Spinal cord (tissue), 10 donors: ENCODE results near the gene HOXA10. TPM values are rescaled to one million over a fixed set of nuclear protein-coding genes. Genes with fewer than 3 reads are reported as not detected.
A peak's percentile ranks its signal among the peaks of the same experiment; 100 is the strongest.

ENCODE experiments used
- DNase-seq, 6 donors: peaks; one replicate each; pipeline versions ENCODE4 v3.0.0 to v3.0.0-alpha.2; 2013 to 2015; ENCODE audit warnings: low spot score in 6 of 6, low read depth in 4 of 6
- H3K27ac ChIP-seq: one replicate; pipeline ENCODE4 v1.5.1; 2013; ENCODE audit warnings: low read depth, low read length, control low read depth
- H3K27me3 ChIP-seq: one replicate; pipeline ENCODE4 v1.6.1; 2013; ENCODE audit warnings: low read length; ENCODE audit not compliant: control insufficient read depth, insufficient read depth
- H3K36me3 ChIP-seq: one replicate; pipeline ENCODE4 v1.6.1; 2013; ENCODE audit warnings: low read length; ENCODE audit not compliant: control insufficient read depth, insufficient read depth
- H3K4me1 ChIP-seq: one replicate; pipeline ENCODE4 v1.6.1; 2013; ENCODE audit warnings: low read length; ENCODE audit not compliant: control insufficient read depth, insufficient read depth
- H3K4me3 ChIP-seq: one replicate; pipeline ENCODE4 v1.5.1; 2013; ENCODE audit warnings: low read depth, low read length, control low read depth
- H3K9me3 ChIP-seq: one replicate; pipeline ENCODE4 v1.6.1; 2013; ENCODE audit warnings: low read length; ENCODE audit not compliant: control insufficient read depth, insufficient read depth
- WGBS: methylation state at CpG from one replicate; pipeline ENCODE4 v1.1.5; 2013; ENCODE audit warnings: missing lambda C conversion rate; ENCODE audit not compliant: insufficient coverage; 5-methylcytosine and 5-hydroxymethylcytosine counted together
- polyA plus RNA-seq, 2 donors: library from polyadenylated mRNA; unstranded; fragments of 120-200 nt; gene quantifications; one replicate each; pipeline ENCODE4 v1.2.1, GENCODE V29; 2013; ENCODE audit not compliant: insufficient read length in 2 of 2
- total RNA-seq, 2 donors: library from RNA; depleted of rRNA in 1 of 2; stranded (reverse); fragments of 120-200 nt in 1 of 2; fragments of >200 nt in 1 of 2; gene quantifications; one replicate each; pipeline versions ENCODE4 v1.2.3 to v1.2.4, GENCODE V29; 2013 to 2014
- donor health status: healthy.

The HOXA10 gene
- total and polyA plus RNA-seq, 4 donors = 0.22 to 14.0 (median 0.78) TPM

GRCh38 chr7:27131390-27131819 lies 42.7 kb downstream of the HOXA10 start:
- 40% methylated on average over 2 of the region's 12 CpGs for WGBS
- H3K4me1 ChIP-seq = peaks cover 32% of the 10 kb centered on the region
- H3K36me3 ChIP-seq = peaks cover 7% of the 10 kb centered on the region
- peak overlapping the region; percentile 94 for H3K27ac ChIP-seq
- DNase-seq = no peak
- no peaks in the 10 kb centered on the region for H3K9me3 ChIP-seq
- peak overlapping the region; percentile 83 for H3K4me3 ChIP-seq
- H3K27me3 ChIP-seq = no peaks in the 10 kb centered on the region

- Histone ChIP-seq H3K4me3 (peak within 1 kb of the TSS; percentile 83), H3K9me3 (no peaks in the 10 kb centered on the region), H3K36me3 (peaks cover 7% of the 10 kb centered on the region), H3K27me3 (no peaks in the 10 kb centered on the region), H3K4me1 (peaks cover 26% of the 10 kb centered on the region), H3K27ac (peak within 1 kb of the TSS; percentile 98)
- WGBS = under 1% methylated on average over 56 of the region's 67 CpGs
- DNase-seq = peak in 4 of 6 donors; percentile 85 to 97 (median 90)
These were observed 43.4 kb downstream of the HOXA10 start, which contains the start of gene HOXA4 for GRCh38 chr7:27130540-27131389. HOXA4 (minus strand) TSS chr7:27130757; CDS start chr7:27130733, 24 bp downstream.

- WGBS = 2% methylated on average over 72 of the region's 72 CpGs
- Histone ChIP-seq H3K36me3 (peaks cover 7% of the 10 kb centered on the region), H3K27ac (peak overlapping the region; percentile 98), H3K4me1 (peaks cover 35% of the 10 kb centered on the region), H3K27me3 (peaks cover 1% of the 10 kb centered on the region), H3K4me3 (peak overlapping the region; percentile 45), H3K9me3 (no peaks in the 10 kb centered on the region)
- DNase-seq = peak in 2 of 6 donors; percentile 84 to 93
These were observed 44.2 kb downstream of the HOXA10 start for GRCh38 chr7:27129729-27130539.

GRCh38 chr7:27128776-27129728 lies 45.1 kb downstream of the HOXA10 start:
- H3K4me3 ChIP-seq = peak overlapping the region; percentile 45
- peak overlapping the region; percentile 98 for H3K27ac ChIP-seq
- no peaks in the 10 kb centered on the region for H3K9me3 ChIP-seq
- peaks cover 12% of the 10 kb centered on the region for H3K36me3 ChIP-seq
- H3K27me3 ChIP-seq = peaks cover 5% of the 10 kb centered on the region
- peaks cover 43% of the 10 kb centered on the region for H3K4me1 ChIP-seq
- WGBS = 38% methylated on average over 20 of the region's 28 CpGs
- DNase-seq = no peak

- H3K9me3 ChIP-seq = no peaks in the 10 kb centered on the region
- DNase-seq = peak in 1 of 6 donors; percentile 72
- H3K27me3 ChIP-seq = peaks cover 5% of the 10 kb centered on the region
- peak overlapping the region; percentile 98 for H3K27ac ChIP-seq
- H3K4me1 ChIP-seq = peaks cover 47% of the 10 kb centered on the region
- WGBS = 14% methylated on average over 1 of the region's 2 CpGs
- H3K36me3 ChIP-seq = peaks cover 14% of the 10 kb centered on the region
- H3K4me3 ChIP-seq = no peak overlapping the region
These were observed 46.1 kb downstream of the HOXA10 start for GRCh38 chr7:27128034-27128433.

GRCh38 chr7:27126596-27127327 lies 47.4 kb downstream of the HOXA10 start:
- Histone ChIP-seq H3K27me3 (peaks cover 5% of the 10 kb centered on the region), H3K27ac (peak overlapping the region; percentile 98), H3K9me3 (no peaks in the 10 kb centered on the region), H3K4me3 (no peak overlapping the region), H3K36me3 (peaks cover 22% of the 10 kb centered on the region), H3K4me1 (peaks cover 59% of the 10 kb centered on the region)
- no peak for DNase-seq
- WGBS = no CpG with 5 or more reads among the region's 3 CpGs

- WGBS = 31% methylated on average over 2 of the region's 5 CpGs
- H3K4me1 ChIP-seq = peaks cover 56% of the 10 kb centered on the region
- no peaks in the 10 kb centered on the region for H3K9me3 ChIP-seq
- H3K27me3 ChIP-seq = peaks cover 5% of the 10 kb centered on the region
- peak in 1 of 6 donors; percentile 85 for DNase-seq
- H3K27ac ChIP-seq = peak overlapping the region; percentile 98
- peaks cover 22% of the 10 kb centered on the region for H3K36me3 ChIP-seq
- H3K4me3 ChIP-seq = no peak overlapping the region
These were observed 48.1 kb downstream of the HOXA10 start for GRCh38 chr7:27125986-27126394.

GRCh38 chr7:27124902-27125689 lies 49.0 kb downstream of the HOXA10 start:
- Histone ChIP-seq H3K4me3 (no peak overlapping the region), H3K27ac (peak overlapping the region; percentile 98), H3K9me3 (no peaks in the 10 kb centered on the region), H3K27me3 (peaks cover 8% of the 10 kb centered on the region), H3K4me1 (peaks cover 63% of the 10 kb centered on the region), H3K36me3 (peaks cover 22% of the 10 kb centered on the region)
- no peak for DNase-seq
- 40% methylated on average over 2 of the region's 8 CpGs for WGBS
